SKM-1 treated with dmso at 0.1 percent for 144 hours (cell line): Measurements from ENCODE around the gene PGM1.

ENCODE experiments used
- DNase-seq: peaks from one replicate; lab custom pipeline; 2025; ENCODE audit not compliant: unreplicated experiment; lab: John Stamatoyannopoulos, UW

PGM1 gene

DNA sequence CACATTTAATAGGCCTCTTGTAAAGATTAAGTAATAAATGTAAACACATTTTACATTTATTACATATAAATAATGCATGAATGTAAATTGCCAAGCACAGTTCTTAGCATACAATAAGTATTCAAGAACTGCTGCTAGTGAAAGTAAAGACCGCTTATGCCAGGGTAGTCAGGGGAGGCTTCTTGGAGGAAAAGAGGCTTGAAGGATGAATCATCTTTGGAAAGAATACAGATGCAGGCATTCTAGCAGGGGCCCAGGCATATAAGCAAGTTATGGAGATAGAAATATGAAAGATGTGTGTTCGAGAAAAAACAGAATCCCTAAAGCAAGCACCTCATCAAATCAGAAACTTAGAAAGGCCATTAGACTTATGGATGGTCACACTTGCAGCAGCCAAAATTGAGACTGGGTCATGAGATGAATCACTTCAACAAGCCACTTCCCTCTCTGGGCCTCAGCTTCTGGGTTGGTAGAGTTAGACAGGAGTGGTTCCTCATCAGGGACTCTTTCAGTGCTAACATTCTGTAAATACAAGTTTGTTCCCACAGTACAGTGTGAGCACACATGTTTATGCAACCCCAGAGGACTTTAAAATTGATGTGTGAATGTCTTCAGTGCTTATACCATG, 100.8 kb downstream of the PGM1 start:
- DNase-seq: peak; percentile 56

- DNase-seq: no peak
Observed at GRCh38 chr1:63698001-63698838, 105.0 kb downstream of the PGM1 start.

- no peak for DNase-seq
Observed at GRCh38 chr1:63701187-63701586, 108.0 kb downstream of the PGM1 start.

GRCh38 chr1:63703701-63704107, 110.5 kb downstream of the PGM1 start:
- no peak for DNase-seq

- DNase-seq: no peak
Observed at GRCh38 chr1:63704443-63704842, 111.2 kb downstream of the PGM1 start.

DNA sequence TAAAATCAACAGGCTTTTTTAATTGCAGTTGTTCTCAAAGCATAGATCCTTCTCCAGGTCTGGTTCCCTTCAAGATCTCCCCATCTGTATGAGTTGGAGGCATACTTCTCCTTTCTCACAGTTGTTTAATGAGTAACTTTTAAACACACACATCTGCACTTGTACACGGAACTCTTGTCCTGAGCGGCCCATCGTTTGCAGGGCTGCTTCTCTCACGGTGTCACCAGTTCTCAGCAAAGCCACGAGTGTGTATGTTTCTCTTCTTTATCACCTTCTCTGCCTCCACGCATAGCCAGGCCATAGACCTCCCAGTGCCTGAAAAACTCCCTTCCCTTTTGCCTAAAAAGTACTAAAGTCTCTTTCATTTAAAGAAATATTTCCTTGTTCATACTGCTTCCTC, 111.9 kb downstream of the PGM1 start:
- DNase-seq: no peak

- DNase-seq: no peak
Observed at GRCh38 chr1:63709267-63709828, 116.1 kb downstream of the PGM1 start.
